Measurements from ENCODE around the gene CD80.

DNA sequence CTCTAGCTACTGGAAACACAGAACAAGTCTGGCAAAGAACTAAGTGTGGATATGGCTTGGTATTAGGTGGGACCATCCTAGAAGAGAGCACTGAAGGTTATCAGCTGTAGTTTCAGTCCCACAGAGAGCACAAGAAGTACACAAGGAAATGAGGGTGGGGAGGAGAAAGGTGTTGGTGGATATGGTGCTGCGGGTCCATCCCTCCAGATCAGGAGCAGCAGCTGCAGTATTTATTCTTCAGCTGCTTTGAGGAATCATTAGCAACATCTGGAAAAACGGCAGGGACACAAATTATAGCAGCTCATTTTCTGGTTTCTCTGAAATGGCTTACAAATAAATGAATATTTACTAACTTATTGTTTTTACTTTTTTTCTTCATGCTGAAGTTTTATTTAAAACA, 29.0 kb downstream of the CD80 start:
- TF ChIP-seq CTCF (IDR thresholded peaks at IDR 0.05; ENCODE audit: control extremely low read depth in 1 of 3, insufficient read depth in 1 of 3, low read depth in 1 of 3, low read length in 3 of 3) (no peak), SIN3A (conservative IDR thresholded peaks at IDR 0.05 in 1 of 2, IDR thresholded peaks at IDR 0.05 in 1 of 2; ENCODE audit: low read depth in 1 of 2, low read length in 2 of 2) (no peak), EP300 (IDR thresholded peaks at IDR 0.05; ENCODE audit: borderline replicate concordance in 1 of 2, low read depth in 2 of 2, low read length in 2 of 2) (no peak), POLR2A (IDR thresholded peaks at IDR 0.05; ENCODE audit: control extremely low read depth in 1 of 2, low read depth in 2 of 2, low read length in 2 of 2) (no peak), EGR1 (IDR thresholded peaks at IDR 0.05; ENCODE audit: borderline replicate concordance, low read depth, low read length) (no peak), HDAC6 (IDR thresholded peaks at IDR 0.05; ENCODE audit: low read depth, low read length) (no peak), RAD21 (IDR thresholded peaks at IDR 0.05 in 1 of 2, conservative IDR thresholded peaks at IDR 0.05 in 1 of 2; ENCODE audit: low read depth in 2 of 2, low read length in 2 of 2) (no peak), POLR2AphosphoS5 (IDR thresholded peaks at IDR 0.05; ENCODE audit: low read depth, low read length) (no peak), GABPA (IDR thresholded peaks at IDR 0.05; ENCODE audit: borderline replicate concordance, insufficient read depth, low read length) (no peak), E2F6 (IDR thresholded peaks at IDR 0.05) (no peak), EZH2 (IDR thresholded peaks at IDR 0.05; ENCODE audit: low read depth, low read length, severe bottlenecking) (no peak), MAFK (IDR thresholded peaks at IDR 0.05; ENCODE audit: low read depth, low read length) (no peak), ZNF274 (IDR thresholded peaks at IDR 0.05; ENCODE audit: borderline replicate concordance, extremely low read depth, low read length) (no peak)
- TF ChIP-seq, protein P1, sequence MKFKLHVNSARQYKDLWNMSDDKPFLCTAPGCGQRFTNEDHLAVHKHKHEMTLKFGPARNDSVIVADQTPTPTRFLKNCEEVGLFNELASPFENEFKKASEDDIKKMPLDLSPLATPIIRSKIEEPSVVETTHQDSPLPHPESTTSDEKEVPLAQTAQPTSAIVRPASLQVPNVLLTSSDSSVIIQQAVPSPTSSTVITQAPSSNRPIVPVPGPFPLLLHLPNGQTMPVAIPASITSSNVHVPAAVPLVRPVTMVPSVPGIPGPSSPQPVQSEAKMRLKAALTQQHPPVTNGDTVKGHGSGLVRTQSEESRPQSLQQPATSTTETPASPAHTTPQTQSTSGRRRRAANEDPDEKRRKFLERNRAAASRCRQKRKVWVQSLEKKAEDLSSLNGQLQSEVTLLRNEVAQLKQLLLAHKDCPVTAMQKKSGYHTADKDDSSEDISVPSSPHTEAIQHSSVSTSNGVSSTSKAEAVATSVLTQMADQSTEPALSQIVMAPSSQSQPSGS (IDR thresholded peaks at IDR 0.05; ENCODE audit: low read length) = no peak
